Activated CD4-positive, CD25-positive, alpha-beta regulatory T cell treated with anti-CD3 and anti-CD28 coated beads, Interleukin-2, amount 50 U/mL, for 16 hours (primary cell): Measurements from ENCODE around the gene RPL34.
A peak's percentile ranks its signal among the peaks of the same experiment; 100 is the strongest.

Experiments
- DNase-seq: peaks from one replicate; pipeline ENCODE4 v3.0.0-alpha.2; 2020; ENCODE audit warnings: low read depth, low spot score

The RPL34 gene

DNA sequence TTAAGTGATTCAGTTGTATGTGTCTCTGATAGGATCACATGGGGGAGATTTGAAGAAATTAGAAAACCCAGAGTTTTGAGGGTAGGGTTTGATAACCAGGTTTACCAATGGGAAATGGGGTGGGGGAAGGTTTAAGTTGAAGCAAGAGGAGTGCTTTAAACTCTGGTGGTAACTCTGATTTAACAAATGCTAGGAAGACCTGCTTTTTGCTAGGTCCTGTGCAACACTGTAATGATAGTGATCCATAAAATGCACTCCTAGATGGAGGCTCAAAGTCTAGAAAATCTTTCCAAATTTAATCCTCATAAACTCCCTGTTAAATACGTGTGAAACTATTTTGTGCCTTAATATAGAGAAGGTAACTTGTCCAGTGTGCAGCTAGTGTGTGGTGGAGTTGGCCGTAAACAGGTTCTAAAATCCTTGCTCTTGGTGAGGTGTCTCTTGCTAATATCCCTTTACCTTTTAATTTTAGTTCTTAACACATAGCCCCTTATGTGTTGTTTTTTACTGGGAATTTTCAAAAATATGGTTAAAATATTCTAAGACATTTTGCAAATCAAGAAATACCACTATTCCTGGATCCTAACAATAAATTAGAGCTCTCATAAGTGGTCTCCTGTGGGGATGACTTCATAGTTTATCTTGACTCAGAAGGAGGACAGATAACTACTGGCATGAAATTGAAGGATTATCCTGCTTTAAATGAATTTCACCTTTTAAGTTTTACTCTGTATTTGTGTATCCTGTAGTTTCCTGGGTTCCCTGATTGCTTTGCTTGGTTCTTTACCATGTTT, 4.1 kb downstream of the RPL34 start:
- no peak for DNase-seq

DNA sequence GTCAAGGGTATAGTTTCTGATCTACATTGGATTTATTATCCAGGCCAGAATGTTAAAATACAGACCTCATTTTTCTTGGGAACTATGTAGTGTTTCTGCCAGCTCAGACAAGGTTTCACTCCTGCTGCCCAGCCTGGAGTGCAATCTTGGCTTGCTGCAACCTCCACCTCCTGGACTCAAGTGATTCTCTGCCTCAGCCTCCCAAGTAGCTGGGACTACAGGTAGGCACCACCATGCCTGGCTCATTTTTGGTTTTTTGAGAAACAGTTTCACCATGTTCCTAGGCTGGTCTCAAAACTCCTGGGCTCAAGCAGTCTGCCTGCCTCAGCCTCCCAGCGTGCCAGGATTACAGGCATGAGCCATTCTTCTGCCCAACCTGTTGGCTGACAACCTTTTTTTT, 5.7 kb downstream of the RPL34 start:
- DNase-seq = no peak

DNA sequence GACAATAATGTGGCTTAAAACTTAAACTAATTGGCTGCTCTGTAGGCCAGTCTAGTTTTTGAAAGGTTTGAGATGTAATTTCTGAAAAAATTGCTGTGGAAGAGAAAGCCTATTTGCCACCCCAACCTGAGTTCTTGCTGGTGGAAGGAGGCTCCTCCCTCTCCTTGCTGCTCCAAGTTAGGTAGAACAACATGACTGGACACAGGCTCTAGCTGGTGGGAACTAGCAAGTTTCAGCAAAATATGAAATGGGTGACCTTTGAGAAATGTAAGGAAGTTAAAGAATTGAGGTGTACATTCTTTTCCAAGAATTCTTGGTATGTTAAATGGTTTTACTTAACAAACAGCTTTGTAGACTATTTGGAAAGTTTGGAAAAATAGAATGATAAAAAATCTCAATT, 8.0 kb downstream of the RPL34 start:
- DNase-seq = no peak

DNA sequence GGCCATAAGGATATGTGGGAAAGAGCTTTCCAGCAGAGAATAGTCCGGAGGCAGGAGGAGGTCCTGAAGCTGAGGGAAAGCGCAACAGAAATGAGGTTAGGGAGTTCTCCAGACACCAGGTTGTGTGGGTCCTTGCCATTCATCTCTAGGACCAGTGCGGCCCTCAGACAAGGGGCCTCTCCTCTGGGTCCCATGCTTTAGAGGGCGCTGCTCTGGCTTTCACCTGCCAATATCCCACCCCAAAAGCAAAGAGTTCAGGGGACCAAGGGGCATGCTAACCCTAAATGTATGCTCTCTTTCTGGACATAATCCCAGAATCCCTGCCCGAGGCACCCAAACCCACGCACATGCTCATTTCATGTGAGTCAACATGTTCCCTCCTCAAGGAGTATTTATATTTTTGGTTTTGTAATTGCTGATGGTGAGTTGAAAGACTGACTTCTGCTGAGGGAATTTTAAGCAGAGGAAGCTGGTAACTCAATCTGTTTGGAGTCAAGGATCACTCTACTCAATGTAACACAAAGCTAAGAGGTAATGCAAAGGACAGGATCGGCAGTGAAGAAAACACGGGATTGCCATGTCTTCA, 14.8 kb downstream of the RPL34 start:
- no peak for DNase-seq

DNA sequence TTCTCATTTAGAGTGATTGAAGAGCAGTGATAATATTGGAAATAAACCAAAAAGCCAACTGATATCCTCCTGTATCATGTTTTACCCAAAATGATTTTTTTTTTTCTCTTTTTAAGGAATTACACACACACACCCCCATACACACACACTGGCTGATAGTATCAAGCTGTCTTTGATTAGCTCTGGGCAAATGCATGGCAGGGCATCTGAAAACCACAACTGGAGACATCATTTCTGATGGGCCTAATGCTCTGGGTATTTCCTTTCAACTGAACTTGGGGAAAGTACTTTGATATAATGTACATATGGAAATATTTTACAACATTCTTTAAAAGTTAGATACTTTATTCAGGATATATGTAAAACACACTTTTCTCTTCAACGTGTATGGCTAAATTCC, 15.9 kb downstream of the RPL34 start:
- no peak for DNase-seq

DNA sequence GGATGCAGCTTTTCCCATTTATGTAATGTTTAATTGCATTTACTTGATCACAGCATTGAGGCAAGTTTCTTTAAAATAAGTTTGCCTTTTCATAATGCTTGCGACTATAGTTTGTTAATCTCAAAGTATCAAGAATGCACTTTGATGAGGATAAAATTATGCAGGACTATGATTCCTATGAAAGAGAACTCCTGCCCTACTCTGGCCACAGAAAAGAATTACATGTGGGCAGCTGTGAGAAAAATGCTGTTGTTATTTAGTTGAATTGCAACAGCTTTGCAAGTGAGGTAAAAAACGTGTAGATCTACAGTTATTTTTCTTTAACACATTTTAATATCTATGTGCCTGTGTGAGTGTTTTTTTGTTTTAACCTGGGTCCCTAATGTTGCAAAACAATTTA, 17.5 kb downstream of the RPL34 start:
- DNase-seq = no peak

DNA sequence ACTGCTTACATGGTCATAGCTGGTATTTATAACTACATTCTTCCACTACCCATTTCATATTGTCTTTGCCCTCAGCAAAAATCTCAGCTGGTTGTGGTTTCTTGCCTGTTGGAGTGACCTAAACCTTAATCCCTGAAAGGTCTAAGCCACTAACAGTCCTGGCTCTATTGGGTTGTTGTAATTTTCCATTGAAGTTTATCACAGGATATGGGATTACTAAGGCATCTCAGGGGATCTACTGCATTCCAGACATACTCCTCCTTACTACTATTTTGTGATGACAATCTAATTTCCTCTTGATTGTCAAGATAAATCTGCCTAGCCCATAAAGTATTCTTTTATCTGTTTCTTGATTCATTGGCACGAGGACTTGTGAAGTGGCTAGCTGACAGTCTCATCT, 23.9 kb downstream of the RPL34 start:
- no peak for DNase-seq

DNA sequence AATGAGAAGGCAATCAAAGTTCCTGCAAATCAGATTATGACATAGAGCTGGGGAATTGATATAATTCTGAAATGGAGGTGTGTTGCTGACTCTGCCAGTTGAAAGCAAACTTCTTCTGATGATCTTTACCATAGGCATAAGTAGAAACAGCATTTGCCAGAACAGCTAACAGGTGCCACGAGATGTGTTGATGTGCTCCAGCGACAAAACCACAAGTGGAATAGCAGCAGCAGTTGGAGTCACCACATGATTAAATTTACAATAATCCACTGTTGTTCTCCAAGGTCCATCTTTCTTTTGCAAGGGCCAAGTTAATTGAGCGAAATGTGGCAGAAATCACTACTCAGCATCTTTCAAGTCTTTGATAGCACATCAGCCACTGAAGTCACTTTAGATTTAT, 26.3 kb downstream of the RPL34 start:
- no peak for DNase-seq

DNA sequence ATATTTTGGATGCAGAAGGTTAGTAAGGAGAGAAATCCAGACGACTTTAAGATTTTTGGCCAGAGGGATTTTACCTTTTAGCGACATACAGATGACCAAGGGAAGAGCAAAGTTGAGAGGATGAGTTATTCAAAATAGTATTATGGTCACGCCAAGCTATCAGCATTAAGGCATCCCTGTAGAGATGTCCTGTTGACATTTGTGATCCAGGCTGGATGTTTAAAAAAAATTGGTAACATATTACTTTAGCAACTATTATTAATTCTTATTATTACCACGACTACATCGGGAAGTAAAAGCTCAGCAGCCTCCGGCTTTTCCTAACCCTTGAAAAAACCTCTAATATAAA, 29.5 kb downstream of the RPL34 start:
- DNase-seq = no peak

DNA sequence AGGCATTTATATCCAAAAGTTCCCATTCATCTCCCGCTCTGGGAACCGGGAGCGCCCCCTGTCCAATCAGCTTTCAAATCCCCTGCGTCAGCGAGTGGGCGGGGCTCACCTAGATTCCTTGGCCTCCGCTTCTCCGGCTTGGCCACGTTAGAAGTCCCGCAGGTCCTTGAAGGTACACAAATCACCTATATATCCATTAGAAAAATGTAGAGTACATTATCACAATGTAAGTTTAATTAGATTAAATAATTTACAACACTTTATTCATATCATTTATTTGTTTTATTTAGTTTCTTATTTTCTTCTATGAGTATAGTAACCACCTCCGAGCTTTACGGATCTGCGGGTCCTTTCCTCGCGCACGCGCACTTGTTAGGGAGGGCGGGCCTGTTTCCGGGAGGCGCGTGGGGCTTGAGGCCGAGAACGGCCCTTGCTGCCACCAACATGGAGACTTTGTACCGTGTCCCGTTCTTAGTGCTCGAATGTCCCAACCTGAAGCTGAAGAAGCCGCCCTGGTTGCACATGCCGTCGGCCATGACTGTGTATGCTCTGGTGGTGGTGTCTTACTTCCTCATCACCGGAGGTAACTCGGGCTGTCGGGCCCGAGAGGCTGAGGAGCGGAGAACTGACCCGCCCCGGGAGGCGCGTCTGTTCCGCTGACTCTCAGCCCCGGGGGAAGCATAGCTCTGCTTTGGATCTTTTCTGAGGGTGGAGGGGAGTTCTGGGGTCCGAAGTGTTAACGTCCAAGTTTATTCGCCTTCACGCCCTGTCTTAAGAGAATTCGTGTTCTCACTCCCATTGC, 30.0 kb downstream of the RPL34 start, which contains the start of gene OSTC:
OSTC (plus strand) TSS at position 388 of the 802 bp plus-strand sequence; CDS start at position 445, 57 bp downstream.
- peak; percentile 89 for DNase-seq

DNA sequence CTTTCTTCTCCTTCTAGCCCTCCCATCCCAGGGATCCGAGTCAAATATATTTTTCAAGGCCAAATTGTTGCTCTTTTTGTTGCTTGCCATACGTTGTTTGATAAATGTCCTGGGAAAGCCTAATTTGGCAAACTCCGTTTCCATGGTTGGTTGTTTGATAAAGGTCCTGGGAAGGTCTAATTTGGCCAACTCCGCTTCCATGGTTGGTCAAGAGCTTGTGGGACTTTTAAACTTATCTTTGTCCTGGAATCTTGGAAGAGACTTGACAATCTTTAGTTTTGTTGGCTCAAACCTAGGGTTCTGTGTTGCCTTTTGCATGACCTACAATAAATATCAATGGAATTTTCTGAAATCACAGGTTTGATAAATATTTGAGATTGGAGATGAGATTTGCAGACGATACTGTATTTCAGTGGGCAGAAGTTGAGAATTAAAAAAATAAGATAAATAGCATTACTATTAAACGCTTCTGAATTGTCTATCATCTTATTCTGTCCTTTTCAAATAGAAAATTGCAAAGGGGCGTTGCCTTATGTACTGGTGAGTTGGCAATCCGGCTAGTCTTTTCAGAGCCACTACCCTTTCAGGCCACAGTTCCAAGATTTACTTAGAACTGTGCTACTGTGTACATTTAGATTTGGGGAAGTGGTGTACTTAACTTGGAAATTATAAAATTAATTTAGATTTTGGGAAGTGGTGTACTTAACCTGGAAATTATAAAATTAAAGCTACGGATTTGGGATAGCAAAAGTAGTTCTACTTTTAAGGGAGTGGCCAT, 30.8 kb downstream of the RPL34 start:
- DNase-seq = no peak

DNA sequence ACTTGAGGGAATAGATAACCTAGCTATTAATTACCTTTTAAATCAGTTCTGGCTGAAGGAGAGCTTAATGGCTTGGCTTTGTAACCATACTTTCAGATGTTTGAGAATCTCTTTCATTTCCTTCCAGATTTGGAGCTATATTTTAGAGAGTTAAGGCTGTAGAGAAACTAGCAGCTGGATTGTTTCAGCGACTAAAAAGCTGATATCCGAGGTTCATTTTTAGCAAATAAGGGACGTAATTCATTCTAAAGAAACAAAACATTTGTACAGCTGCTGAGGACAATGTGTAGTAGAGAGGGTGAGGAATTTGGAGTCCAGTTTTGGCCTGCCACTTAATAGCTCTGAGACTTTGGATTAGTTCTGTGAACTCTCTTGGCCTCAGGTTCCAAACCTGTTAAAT, 42.3 kb downstream of the RPL34 start:
- DNase-seq = no peak

DNA sequence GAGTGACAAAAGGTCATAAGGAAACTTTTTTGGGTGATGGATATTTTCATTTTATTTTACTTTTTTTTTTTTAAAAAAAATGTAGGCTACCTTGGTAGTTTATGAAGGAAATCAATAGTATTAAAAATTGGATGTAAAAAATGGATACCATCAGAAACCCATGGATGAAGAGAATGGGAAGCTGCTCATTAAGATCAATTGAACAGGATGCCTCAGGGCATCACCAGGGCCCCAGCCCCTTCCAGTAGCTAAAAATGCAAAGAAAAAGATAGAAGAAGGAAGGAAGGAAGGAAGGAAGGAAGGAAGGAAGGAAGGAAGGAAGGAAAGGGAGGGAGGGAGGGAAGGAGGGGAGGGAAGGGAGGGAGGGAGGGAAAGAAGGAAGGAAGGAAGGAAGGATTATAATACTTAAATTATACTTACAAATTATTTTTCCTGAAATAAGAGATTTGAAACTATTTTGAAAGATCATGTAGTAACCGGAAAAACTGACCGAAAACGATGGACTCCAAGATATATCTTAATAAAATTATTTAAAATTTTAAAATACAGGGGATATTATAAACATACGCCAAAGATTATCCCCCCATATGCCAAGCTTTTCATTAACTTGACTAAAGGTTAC, 54.1 kb downstream of the RPL34 start:
- no peak for DNase-seq
